GM12892 (cell line): ENCODE results near the gene RBM28.

Source experiments
- POLR2A ChIP-seq: IDR thresholded peaks from 2 replicates; pipeline ENCODE4 v1.6.1; 2011; ENCODE audit warnings: low read depth, low read length, control low read depth
- POLR2AphosphoS5 ChIP-seq: IDR thresholded peaks from 2 replicates; pipeline ENCODE4 v1.6.1; 2011; ENCODE audit warnings: low read depth, low read length, control low read depth

DNA sequence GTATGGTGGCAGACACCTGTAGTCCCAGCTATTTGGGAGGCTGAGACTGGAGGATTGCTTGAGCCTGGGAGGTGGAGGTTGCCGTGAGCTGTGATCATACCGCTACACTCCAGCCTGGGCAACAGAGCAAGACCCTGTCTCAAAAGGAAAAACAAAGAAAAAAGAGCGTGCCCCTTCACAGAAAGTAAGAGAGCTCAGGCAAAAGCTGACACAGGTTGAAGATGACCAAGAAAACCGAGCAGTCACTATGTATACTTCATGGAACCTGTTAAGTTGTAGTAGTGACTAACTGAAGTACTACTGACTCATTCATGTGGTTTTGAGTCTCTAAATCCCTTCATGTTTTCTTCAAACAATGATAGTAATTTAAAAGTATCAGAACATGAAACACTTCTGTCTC is 19.0 kb upstream of the RBM28 start:
- TF ChIP-seq POLR2A (no peak), POLR2AphosphoS5 (no peak)
